GM15510 (cell line): Measurements from ENCODE around the gene PRX.
A peak's percentile ranks its signal among the peaks of the same experiment; 100 is the strongest.

ENCODE experiments used
- POLR2A ChIP-seq: IDR thresholded peaks from 3 replicates; pipeline ENCODE4 v1.6.1; 2011; ENCODE audit warnings: borderline replicate concordance; ENCODE audit not compliant: insufficient read length; ENCODE audit errors: extremely low read depth

Gene PRX

DNA sequence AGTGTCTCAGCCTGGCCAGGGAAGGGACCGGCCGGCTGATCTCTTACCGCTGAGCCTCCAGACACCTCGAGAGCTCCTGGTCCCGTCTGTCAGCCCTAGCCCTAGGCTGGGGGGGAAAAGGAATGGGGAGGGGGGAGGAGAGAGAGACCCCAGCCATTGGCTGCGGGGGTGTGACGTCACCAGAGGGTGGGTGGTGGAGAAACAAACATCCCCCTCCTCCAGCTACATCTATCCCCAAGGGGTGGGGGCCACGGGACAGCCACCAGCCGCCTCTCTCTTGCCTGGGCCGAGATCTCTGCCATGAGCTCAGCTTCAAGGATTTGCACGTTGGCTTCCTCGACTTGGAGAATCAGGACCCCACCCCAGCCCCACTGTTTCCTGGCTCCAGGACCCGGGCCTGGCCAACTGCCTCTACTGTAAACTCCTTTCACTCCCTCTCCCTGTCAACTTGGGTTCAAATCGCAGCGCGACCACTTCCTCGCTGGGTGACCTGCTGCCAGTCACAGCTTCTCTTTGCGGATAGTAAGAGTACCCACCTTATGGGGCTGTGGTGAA, at the start of gene PRX:
Gene PRX, minus strand, starts transcription at position 88 of the 555 bp plus-strand sequence. CDS start 5,446 bp downstream, outside the sequence.
- no peak for TF ChIP-seq POLR2A

- no peak for TF ChIP-seq POLR2A
Measured at GRCh38 chr19:40461669-40462221, 48.6 kb upstream of the PRX start.

- TF ChIP-seq POLR2A, result no peak
Measured at GRCh38 chr19:40460185-40460584, 47.0 kb upstream of the PRX start.

DNA sequence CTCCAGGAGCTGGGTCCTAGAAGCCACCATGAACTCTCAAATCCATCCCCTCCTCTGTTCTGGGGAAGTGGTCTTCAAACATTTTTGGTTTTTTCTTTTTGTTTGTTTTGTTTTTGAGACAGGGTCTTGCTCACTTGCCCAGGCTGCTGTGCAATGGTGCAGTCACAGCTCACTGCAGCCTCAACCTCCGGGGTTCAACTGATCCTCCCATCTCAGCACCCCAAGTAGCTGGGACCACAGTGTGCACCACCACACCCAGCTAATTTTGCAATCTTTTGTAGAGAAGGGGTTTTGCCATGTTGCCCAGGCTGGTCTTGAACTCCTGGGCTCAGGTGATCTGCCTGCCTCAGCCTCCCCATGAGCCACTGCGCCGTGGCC, 45.4 kb upstream of the PRX start:
- TF ChIP-seq POLR2A, result no peak

DNA sequence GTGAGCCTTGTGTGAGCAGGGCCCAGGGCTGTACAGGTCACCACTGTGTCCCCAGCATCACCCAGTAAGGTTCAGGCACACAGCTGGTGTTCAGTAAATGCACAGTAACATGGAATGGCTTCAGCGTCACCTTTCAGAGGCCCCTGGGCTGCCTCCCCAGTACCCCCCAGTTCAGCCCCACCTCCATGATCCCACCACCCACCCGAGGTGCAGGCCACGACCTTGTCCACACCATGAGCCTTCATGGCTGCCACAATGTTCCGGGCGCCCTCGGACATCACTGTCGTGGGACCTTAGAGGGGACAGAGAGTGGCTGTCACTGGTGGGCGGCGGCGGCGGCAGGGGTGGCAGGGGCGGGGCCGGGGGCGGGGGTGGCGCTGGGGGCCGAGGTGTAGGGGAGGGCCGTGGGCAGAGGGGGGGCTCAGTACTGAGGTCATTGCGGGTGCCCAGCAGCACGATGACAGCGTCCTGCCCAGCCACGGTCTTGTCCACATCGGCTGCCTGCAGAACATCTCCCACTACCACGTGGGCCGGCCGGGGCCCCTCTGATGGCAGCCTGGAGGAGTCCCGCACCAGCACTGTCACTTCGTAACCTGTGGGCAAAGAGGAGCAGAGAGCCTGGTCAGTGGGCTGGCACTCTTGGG, 44.9 kb upstream of the PRX start:
- no peak for TF ChIP-seq POLR2A

- no peak for TF ChIP-seq POLR2A
Measured at GRCh38 chr19:40457048-40457447, 43.9 kb upstream of the PRX start.

DNA sequence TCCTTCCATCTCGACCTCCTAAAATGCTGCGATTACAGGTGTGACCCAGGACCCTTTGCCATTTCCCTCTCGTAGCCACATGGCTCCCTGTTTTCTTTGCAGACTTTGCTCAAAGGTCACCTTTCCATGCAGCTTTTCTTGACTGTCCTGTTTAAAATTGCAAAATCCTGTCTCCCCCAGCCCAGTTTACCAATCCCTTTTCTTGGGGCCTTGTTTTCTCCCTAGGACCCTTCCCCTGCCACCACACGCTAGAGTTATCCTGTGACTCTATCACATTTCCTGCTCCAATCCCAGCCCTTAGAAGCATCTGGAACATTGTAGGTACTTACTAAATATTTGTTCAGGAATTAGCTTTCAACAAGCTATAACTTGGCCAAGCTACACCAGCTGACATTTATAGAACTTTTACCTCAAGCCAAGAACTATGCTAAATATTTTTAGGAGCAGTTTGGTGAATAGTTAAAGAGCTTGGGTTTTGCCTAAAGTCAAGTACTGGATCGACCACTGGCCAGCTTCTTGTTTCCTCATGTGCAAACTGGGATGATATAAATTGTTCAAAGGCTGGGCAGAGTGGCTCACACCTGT, 40.1 kb upstream of the PRX start:
- no peak for TF ChIP-seq POLR2A

DNA sequence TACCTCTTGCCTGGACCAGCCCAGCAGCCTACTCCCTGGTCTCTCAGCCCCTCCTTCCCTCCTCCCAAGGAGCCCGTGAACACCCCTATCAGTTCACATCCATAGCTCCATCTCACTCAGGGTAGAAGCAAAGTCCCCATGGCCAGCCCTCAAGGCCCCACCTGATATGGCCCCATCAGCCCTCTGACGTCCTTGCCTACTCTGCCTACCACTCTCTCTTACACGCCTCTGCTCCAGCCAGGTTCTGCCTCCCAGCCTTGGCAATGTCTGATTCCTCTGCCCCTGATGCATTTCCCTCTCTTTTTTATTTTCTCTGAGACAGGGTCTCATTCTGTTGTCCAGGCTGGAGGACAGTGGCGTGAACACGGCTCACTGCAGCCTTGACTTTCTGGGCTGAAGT, 38.8 kb upstream of the PRX start:
- TF ChIP-seq POLR2A, result no peak

DNA sequence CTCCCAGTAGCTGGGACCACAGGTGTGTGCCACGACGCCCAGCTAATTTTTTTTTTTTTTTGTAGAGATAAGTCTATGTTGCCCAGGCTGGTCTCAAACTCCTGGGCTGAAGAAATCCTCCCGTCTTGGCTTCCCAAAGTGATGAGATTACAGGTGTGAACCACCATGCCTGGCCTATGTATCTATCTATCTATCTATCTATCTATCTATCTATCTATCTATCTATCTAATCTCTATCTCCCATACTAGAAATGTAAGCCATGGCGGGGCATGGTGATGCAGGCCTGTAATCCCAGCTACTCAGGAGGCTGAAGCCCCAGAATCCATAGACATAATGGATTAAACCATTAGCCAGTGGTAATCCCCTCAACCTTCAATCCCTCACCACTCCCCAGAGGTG, 37.5 kb upstream of the PRX start:
- no peak for TF ChIP-seq POLR2A

DNA sequence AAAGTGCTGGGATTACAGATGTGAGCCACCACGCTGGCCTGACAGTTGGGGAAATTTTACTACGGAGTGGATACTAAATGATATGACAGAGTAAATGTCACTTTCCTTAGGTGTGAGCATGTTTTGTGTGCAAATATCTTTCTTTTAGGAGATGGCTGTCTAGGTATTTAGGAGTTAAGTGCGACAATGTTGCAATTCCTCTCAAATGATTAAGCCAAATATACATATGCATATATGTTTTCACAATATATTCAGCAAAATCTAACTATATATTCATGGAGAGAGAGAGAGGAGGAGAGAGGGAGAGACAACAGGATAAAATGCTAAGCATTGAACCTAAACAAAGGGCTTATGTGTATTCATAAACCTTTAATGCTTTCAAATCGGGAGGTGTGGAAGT, 36.3 kb upstream of the PRX start:
- no peak for TF ChIP-seq POLR2A

DNA sequence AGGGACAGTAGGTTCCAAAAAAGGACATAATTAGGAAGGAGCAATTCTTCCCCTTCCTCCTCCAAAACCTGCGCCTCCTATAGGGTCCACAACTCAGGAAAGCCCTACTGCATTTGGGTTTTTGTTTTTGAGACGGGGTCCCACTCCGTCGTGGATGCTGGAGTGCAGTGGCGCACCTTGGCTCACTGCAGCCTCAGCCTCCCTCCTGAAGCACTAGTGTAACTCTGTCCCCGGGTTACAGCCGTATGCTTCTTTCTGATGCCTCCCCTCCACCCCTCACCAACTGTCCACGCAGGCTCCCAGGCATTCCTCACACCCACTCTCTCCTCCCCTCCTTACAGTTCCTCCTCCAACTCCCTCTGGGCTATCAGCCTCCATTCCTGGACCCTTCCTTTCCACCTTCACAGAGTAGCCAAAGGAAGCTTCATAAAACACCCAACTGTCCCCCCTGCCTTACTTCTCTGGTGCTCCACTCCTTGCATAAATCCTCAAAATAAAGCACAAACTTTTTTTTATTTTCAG, 33.1 kb upstream of the PRX start:
- TF ChIP-seq POLR2A, result no peak

GRCh38 chr19:40445780-40446262, 32.6 kb upstream of the PRX start:
- TF ChIP-seq POLR2A, result no peak

DNA sequence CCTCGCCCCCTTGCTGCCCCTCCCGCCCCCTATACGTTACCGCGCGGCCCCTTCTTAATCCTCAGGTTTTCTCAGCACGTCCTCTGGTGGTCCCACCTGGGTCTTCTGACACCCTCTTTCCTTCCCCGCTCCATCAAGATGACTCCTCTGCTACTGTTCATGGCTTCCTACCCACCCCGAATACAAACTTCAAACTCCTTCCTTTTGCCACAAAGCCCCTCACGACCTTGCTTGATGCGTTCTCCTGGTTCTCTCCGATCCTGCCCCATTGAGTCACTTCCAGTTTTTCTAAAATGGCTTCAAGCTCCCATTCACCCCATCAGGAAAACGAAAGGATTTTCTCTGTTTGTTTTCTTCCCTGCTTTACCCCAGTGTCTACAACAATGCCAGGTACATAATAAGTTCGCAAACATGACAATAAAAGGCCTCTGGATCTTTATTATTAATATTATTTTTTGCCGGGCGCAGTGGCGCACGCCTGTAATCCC, 31.7 kb upstream of the PRX start:
- TF ChIP-seq POLR2A, result no peak

DNA sequence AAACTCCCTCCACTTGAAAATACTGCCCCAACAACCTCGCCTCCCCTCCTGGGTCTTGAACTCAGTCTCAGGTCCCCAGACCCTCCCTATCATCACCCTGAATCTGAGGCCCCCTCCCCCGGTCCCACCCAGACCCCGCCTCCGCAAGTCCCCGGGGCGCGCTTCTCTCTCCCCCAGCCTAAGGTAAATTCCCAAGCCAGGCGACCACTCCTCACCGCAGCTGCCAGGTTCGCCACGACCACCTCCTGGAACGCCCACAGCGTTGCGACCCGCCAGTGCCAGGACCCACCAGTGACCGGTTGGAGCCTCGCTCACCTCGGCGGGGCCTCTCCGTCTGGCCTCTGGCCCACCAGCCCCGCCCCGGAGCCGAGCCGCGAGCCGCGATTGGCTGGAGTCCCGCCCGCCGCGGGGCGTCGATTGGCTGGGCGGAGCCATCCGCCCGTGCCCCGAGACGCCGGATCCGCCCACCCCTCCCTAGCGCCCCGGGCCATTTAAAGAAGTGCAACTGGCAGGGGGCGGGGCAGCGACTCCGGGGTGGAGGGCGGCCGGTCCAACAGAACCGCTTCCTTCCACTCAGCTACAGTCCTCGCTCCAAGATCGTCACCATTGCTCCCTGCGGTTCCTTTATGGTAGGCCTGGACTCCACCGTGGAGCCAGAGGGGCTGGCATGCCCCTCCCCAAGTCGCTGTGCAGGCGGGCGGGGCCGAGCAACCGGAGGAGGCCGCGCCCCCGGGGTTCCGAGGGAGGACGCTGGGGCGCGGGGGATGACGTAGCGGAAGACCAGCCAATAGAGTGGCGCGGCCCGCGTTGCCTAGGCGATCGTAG, 31.0 kb upstream of the PRX start, which contains the start of gene SERTAD3:
Gene SERTAD3, minus strand, starts transcription at position 336 of the 825 bp plus-strand sequence. CDS start 2,255 bp downstream, outside the sequence.
- peak; percentile 91 for TF ChIP-seq POLR2A
